GM12865 (cell line): ENCODE data around the gene TCAP.

Experiments used
- DNase-seq: peaks from one replicate; pipeline ENCODE4 v3.0.0; 2010; ENCODE audit warnings: low read depth
- H3K4me3 ChIP-seq: 2 replicates; pipeline ENCODE4 v1.5.1; 2011; ENCODE audit warnings: mild to moderate bottlenecking, low read depth, low read length, control low read depth
- TF ChIP-seq, protein P1 (sequence below): IDR thresholded peaks from 2 replicates; pipeline ENCODE4 v1.5.1; 2011; ENCODE audit warnings: low read length, control low read depth, low read depth, inconsistent platforms; ENCODE audit not compliant: insufficient read depth; ENCODE audit errors: missing control alignments

TCAP gene

DNA sequence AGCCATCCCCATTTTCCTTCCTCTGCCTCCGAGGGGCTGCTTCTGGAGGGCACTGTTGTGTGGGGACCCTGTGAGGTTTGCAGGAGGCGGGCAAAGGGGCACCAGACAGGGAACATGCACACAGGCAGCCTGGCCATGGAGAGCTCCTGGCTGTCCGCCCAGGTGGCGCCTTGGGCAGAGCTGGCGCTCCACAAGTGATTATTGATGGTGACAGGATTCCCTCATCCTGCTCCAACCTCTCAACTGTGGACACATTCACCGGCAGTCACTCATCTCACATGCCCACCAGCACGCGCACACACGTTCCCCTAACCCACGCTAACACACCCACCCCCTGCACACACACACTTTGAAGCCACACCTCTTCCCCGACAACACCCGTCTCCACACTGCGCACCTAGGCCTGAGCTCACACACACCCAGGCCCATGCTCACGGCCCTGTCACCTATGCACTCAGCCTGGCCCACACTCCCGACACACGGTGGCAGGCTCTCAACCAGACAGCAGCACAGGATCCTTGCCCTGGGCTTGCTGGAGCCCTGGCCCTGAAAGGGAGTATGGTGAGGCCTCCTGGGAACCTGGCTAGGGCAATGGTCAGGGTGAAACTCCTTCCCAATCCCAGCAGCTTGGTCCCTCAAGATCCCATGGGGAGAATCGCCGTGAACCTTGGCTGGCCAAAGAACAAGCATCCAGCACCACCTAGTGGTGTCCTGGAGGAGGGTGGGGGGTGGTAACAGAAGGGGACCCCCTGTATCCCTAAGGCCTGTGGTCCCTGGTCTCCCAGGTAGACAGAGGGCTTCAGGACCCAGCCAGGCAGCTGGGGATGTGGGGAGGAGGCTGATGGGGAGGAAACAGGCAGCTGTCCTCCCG is 6.7 kb downstream of the TCAP start:
- TF ChIP-seq, protein P1, sequence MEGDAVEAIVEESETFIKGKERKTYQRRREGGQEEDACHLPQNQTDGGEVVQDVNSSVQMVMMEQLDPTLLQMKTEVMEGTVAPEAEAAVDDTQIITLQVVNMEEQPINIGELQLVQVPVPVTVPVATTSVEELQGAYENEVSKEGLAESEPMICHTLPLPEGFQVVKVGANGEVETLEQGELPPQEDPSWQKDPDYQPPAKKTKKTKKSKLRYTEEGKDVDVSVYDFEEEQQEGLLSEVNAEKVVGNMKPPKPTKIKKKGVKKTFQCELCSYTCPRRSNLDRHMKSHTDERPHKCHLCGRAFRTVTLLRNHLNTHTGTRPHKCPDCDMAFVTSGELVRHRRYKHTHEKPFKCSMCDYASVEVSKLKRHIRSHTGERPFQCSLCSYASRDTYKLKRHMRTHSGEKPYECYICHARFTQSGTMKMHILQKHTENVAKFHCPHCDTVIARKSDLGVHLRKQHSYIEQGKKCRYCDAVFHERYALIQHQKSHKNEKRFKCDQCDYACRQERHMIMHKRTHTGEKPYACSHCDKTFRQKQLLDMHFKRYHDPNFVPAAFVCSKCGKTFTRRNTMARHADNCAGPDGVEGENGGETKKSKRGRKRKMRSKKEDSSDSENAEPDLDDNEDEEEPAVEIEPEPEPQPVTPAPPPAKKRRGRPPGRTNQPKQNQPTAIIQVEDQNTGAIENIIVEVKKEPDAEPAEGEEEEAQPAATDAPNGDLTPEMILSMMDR: peak; percentile 37
- peak; percentile 22 for DNase-seq
- no peak overlapping the region for H3K4me3 ChIP-seq

DNA sequence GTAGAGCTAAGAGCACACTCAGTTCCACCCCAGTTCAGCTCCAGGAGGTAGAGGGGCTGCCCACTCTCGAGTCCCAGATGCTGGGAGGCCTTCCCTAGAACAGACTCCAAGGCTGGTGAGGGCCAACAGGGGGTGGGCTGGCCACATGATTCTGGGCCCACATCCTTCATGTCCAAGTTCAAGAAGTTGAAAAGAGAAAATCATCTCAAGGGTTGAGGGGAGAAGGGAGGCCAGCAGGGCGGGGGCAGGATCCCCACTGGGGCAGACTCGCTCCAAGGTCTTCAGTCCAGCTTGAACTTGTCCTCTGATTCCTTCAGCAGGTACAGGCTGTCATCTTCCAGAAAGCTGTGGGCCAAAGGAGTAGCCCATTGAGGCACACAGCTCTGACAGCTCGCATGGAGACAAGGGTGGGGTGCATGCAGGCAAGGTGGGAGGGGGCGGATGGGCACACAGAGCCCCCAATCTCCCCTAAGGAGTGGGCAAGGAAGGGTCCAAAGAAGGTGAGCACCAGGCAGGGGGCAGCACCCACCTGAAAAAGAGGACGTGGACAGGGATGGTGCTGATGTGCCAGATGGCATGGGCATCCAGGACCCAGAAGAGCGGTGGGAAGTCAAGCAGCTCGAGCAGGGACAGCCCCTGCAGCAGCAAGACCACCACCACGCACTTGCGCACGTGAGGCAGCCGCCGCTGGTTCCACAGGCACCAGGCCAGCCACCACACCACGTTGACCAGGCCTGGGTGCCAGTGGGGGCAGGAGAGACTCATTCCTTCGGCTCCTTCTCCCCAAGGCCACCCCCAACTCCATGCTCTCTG is 7.6 kb downstream of the TCAP start:
- TF ChIP-seq, protein P1: no peak
- H3K4me3 ChIP-seq: no peak overlapping the region
- no peak for DNase-seq

DNA sequence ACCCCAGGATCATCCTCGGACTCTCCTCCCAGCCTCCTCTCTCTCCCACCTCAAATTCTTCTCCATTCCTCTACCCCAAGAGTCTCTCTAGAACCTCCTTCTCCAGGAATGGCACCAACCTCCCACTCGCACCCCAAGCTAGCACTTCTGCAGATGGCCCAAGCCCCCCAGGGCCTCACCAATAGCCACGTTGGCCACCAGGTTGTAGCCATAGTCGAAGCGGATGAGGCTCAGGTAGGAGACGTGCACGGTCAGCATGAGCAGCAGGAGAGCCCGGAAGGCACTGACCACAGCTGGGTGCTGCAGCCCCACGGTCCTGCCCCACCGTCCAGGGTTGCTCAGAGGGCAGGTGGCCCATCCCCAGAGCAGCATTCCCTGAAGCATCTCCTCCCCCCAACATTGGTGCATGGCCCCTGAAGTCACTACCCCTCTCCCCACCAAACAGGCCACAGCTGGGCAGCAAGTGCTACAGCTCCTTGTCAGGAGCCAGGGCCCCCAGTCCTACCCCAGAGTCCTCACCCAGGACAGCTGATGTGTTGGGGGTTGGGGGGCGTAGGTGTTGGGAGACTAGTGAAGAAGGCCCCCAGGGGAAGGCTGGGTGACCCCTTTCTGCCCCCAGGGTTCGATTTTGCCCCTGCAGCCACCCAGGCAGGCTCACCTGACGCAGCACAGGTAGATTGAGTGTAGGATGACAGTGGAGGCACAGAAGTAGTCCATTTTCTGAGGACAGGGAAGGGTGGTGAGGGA is 8.4 kb downstream of the TCAP start:
- TF ChIP-seq, protein P1: no peak
- no peak for DNase-seq
- no peak overlapping the region for H3K4me3 ChIP-seq

DNA sequence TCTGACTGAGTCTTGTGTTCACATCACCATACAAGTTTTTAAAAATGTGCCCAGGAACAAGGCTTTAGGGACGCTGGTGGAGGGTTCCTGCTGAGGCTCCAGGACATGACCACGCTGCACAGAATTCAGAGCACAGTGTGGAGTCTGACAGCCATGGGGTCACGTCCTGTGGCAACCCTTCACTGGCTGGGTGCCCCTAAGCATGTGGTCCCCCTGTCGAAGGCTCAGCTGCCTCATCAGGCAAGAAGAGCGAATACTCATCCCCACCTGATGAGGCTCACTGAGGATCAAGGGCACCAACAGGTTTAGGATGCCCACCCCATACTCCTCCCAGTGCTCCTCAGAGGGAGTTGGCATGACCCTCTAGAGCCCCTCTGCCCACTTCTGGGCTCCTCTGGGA is 9.0 kb downstream of the TCAP start:
- DNase-seq: no peak
- TF ChIP-seq, protein P1: no peak
- no peak overlapping the region for H3K4me3 ChIP-seq

DNA sequence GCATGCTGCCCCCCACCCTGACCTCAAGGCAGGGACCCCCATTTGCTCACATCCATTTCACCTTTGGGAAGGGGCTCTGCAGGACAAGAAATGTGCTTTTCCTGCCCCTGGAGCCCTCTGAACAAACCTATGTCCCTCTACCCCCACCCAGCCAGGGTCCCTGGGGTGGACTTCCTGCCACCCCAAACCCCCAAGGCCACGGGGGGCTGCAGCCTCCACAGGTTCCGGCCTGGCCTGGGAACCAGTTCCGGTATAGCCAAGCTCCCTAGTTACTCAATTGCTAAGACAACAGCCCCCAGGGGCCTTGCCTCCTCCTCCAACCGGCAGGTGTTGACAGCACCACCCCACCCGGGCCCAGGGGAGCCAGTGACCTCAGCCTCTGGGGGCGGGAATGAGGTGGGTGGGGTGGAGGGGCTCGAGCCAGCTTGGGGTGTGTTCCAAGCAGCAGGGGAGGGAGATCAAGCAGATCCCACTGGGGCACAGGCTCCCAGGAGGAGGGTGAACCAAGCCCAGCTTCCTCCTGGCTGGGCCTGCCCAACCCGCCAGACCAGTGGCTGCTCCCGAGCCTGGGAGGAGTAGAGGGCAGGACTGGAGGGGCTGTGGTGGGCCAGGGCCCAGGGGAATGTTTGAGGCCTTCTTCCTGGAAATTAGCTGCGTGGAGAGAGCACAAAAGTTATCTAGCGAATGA is 9.7 kb downstream of the TCAP start:
- H3K4me3 ChIP-seq: no peak overlapping the region
- TF ChIP-seq, protein P1: no peak
- DNase-seq: no peak

DNA sequence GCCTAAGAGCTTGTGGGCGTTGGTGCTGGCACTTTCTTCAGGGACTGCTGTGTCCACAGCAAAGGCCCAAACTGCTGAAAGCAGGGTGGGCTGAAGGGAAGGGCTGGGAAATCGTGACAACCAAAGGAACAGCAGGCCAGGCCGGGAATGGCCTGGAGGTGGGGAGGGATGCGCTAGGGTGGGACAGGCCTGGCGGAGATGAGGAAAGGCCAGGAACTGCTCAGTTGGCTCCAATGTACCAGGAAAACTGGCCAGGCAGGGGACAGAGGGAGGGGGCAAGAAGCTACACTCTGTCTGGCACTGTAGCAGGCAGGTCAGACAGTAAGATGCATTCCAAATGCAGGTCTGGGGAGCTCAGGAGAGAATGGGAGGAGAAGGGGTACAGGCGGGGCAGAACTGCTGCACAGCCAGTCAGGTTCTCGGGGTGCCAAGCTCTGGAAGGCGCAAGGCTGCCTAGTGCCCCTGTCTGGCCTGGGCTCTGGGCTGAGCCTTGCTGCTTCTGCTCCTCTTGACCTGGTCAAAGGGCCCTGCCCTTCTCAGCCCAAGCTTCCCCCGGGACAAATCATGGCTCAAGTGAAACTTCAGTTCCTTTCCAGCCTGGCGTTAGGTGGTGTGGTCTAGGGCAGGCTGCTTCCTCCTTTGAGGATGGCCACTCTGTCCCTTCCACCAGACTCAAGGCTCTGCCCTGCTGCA is 10.4 kb downstream of the TCAP start:
- no peak overlapping the region for H3K4me3 ChIP-seq
- TF ChIP-seq, protein P1: no peak
- DNase-seq: no peak
